Spleen (tissue), 11 donors: Measurements from ENCODE around the gene SAE1. TPM values are rescaled to one million over a fixed set of nuclear protein-coding genes. Genes with fewer than 3 reads are reported as not detected.

Experiments
- DNase-seq: peaks from one replicate; pipeline ENCODE4 v3.0.0-alpha.2; 2020
- H3K27ac ChIP-seq, 8 donors: fragments of 200-600 bp; sonication (generic) in 7 of 8; 1 replicate in 4 of 8; 2 replicates in 4 of 8; pipeline versions ENCODE4 v1.5.0 to v1.8.0; 2016 to 2021; ENCODE audit warnings: inconsistent platforms in 4 of 8, mild to moderate bottlenecking in 4 of 8, moderate library complexity in 1 of 8
- H3K27me3 ChIP-seq, 7 donors: fragments of 200-600 bp; sonication (generic) in 6 of 7; replicated peaks in 1 of 7; 1 replicate in 4 of 7; 2 replicates in 3 of 7; pipeline versions ENCODE4 v1.5.0 to v1.8.0; 2016 to 2021; ENCODE audit warnings: inconsistent platforms in 3 of 7, mild to moderate bottlenecking in 1 of 7
- H3K36me3 ChIP-seq, 6 donors: fragments of 200-600 bp; sonication (generic) in 5 of 6; 1 replicate in 4 of 6; 2 replicates in 2 of 6; pipeline versions ENCODE4 v1.5.0 to v1.8.0; 2016 to 2021; ENCODE audit warnings: inconsistent platforms in 2 of 6
- H3K4me1 ChIP-seq, 6 donors: fragments of 200-600 bp; sonication (generic) in 5 of 6; 1 replicate in 3 of 6; 2 replicates in 3 of 6; pipeline versions ENCODE4 v1.5.0 to v1.8.0; 2016 to 2021; ENCODE audit warnings: inconsistent platforms in 3 of 6
- H3K4me3 ChIP-seq, 8 donors: fragments of 200-600 bp; sonication (generic) in 7 of 8; 1 replicate in 4 of 8; 2 replicates in 4 of 8; pipeline versions ENCODE4 v1.5.0 to v1.8.0; 2016 to 2021; ENCODE audit warnings: inconsistent platforms in 4 of 8, mild to moderate bottlenecking in 4 of 8, moderate library complexity in 2 of 8
- H3K9me3 ChIP-seq, 8 donors: fragments of 200-600 bp; sonication (generic) in 7 of 8; 1 replicate in 4 of 8; 2 replicates in 4 of 8; pipeline versions ENCODE4 v1.5.0 to v1.8.0; 2016 to 2021; ENCODE audit warnings: inconsistent platforms in 4 of 8
- CTCF ChIP-seq, 11 experiments: fragments of 200-600 bp in 7 of 11; fragments of 450-650 bp in 4 of 11; sonication (generic) in 4 of 11; IDR thresholded peaks in 8 of 11; conservative IDR thresholded peaks in 3 of 11; 1 replicate in 7 of 11; 2 replicates in 4 of 11; pipeline versions ENCODE4 v1.4.0 to v1.8.0; 2016 to 2021; ENCODE audit warnings: antibody characterized with exemption in 11 of 11, inconsistent platforms in 4 of 11, mild to moderate bottlenecking in 1 of 11
- POLR2A ChIP-seq, 3 donors: fragments of 450-650 bp; IDR thresholded peaks; one replicate each; pipeline ENCODE4 v1.5.1; 2017; ENCODE audit warnings: antibody characterized with exemption in 3 of 3, mild to moderate bottlenecking in 1 of 3
- POLR2AphosphoS5 ChIP-seq, 3 donors: sonication (generic); formaldehyde crosslinking; IDR thresholded peaks; one replicate each; pipeline ENCODE4 v1.5.1; 2017; ENCODE audit warnings: antibody characterized with exemption in 3 of 3
- WGBS, 5 donors: extraction: QIAGEN DNeasy Blood & Tissue Kit in 3 of 5; methylation state at CpG; one replicate each; pipeline versions ENCODE4 v1.1.5 to v1.1.7; 2013 to 2018; 5-methylcytosine and 5-hydroxymethylcytosine counted together
- intact Hi-C: fragments of 100-400 bp; cut with DNase I; formaldehyde crosslinking; loops from one replicate; pipeline ENCODE4 v1.15.0; 2023; ENCODE audit warnings: low total_unique reads
- polyA plus RNA-seq, 3 donors: library from polyadenylated mRNA; stranded (reverse); fragments of 200-250 nt; gene quantifications; one replicate each; pipeline ENCODE4 v1.2.1, GENCODE V29; 2013
- total RNA-seq, 7 donors: library from RNA; depleted of rRNA in 3 of 7; stranded (reverse); fragments of >200 nt in 3 of 7; fragmentation: NEBNext Ultra II Directional in 4 of 7; extraction: Animal tissue kit (Norgen Biotek cat#: 25700) in 4 of 7; gene quantifications; one replicate each; pipeline versions ENCODE4 v1.1.0 to v1.2.1, GENCODE V29; 2016 to 2021
- donor health status: healthy with polysubstance abuse.
- donor health status: DM: no; HTN: no; CAD: no; lungs with moderate emphysema.
- donor health status: DM: no; HTN: no; CAD: no.
- donor health status: Bipolar disorder and iron deficiency.
- donor health status: healthy.
- donor health status: DM: no; HTN: no; CAD: no.
- donor health status: DM: yes; HTN: yes; CAD: no.

SAE1 gene
- total and polyA plus RNA-seq, 10 donors, result 28.1 to 72.4 (median 55.9) TPM

- no peak for DNase-seq
- Histone ChIP-seq H3K27ac (peak overlapping the region; percentile 91 to 99 (median 98)), H3K27me3 (peaks cover 0 to 14% (median 0%) of the 10 kb centered on the region in 7 donors), H3K4me3 (peak overlapping the region in 7 of 8 donors; percentile 93 to 99 (median 98)), H3K4me1 (peaks cover 28 to 77% (median 67%) of the 10 kb centered on the region in 6 donors), H3K36me3 (peaks cover 0 to 7% (median 0%) of the 10 kb centered on the region in 6 donors), H3K9me3 (no peaks in the 10 kb centered on the region)
- 10 to 31% (median 22%) methylated on average over 7 to 10 of the region's 10 CpGs for WGBS, 5 donors
- TF ChIP-seq POLR2A (IDR thresholded peaks at IDR 0.05) (no peak), POLR2AphosphoS5 (IDR thresholded peaks at IDR 0.05) (no peak), CTCF (IDR thresholded peaks at IDR 0.05 in 8 of 11, conservative IDR thresholded peaks at IDR 0.05 in 3 of 11) (no peak)
- intact Hi-C loops, result no loop called here
Measured at GRCh38 chr19:47228937-47229675, 98.5 kb downstream of the SAE1 start.

DNA sequence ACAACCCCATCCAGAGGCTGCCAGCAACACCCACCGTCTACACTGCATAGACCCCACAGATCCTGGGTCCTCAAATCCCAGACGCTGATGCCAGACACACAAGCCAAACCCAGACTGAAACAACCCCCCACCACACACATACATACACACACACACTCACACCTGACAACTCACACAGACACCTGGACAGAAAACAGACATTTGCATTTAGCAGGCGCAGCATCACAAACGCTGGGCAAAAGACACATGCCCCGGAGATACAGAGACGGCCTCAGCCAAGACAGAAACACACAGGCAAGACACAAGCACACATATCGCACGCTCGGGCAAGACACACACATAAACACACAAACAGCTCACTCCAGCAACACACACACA is 99.0 kb downstream of the SAE1 start:
- 6 to 10% (median 7%) methylated on average over 9 of the region's 9 CpGs for WGBS, 5 donors
- Histone ChIP-seq H3K4me1 (peaks cover 28 to 77% (median 67%) of the 10 kb centered on the region in 6 donors), H3K9me3 (no peaks in the 10 kb centered on the region), H3K27ac (peak overlapping the region in 7 of 8 donors; percentile 96 to 99 (median 98)), H3K36me3 (peaks cover 0 to 5% (median 0%) of the 10 kb centered on the region in 6 donors), H3K27me3 (peaks cover 0 to 14% (median 0%) of the 10 kb centered on the region in 7 donors), H3K4me3 (peak overlapping the region; percentile 65 to 99 (median 97))
- TF ChIP-seq CTCF (IDR thresholded peaks at IDR 0.05 in 8 of 11, conservative IDR thresholded peaks at IDR 0.05 in 3 of 11), result no peak
- no peak for TF ChIP-seq POLR2AphosphoS5 (IDR thresholded peaks at IDR 0.05)
- TF ChIP-seq POLR2A (IDR thresholded peaks at IDR 0.05), result no peak
- no peak for DNase-seq
- intact Hi-C loops, result no loop called here

DNA sequence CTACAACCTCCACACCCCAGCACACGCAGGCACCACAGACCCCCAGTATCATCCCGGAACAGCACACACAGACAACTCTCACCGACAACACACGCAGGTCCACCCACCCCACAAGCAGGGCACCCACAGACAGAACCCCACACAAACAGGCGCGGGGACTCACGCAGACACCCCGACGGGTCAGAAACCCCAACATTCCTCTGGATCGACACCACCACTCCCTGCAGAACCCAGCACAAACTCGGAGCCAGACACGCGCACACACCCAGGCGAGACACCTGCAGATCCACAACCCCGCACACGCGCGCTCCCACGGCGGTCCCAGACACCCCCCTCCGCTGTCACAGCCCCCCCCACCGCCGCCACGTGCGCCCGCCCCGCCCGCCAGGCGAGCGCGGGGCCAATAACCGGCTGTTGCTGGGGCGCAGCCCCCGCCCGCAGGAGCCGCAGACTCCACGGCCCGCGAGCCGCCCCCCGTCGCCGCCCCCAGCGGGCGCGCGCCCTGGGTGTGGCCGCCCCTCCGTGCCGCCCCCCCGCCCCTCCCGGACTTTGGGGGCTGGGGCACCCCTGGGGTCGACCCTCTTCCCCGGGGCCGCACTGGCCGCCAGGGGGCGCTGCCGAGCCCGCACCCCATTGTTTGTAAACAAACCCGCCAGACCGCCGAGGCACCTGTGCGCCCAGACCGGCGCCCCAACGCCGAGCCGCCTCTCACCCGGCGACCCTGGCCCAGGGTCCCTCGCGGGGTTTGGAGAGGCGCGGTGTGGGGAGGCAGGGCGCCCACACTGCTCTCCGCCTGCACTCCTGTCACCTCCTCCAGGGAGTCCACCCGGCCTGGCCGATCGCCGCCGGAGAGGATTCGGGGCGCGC is 99.7 kb downstream of the SAE1 start:
- Histone ChIP-seq H3K4me1 (peaks cover 28 to 72% (median 65%) of the 10 kb centered on the region in 6 donors), H3K4me3 (peak overlapping the region; percentile 65 to 99 (median 97)), H3K9me3 (no peaks in the 10 kb centered on the region), H3K36me3 (peaks cover 0 to 2% (median 0%) of the 10 kb centered on the region in 6 donors), H3K27ac (peak overlapping the region; percentile 46 to 99 (median 98)), H3K27me3 (peaks cover 0 to 14% (median 0%) of the 10 kb centered on the region in 7 donors)
- 1 to 3% (median 1%) methylated on average over 14 to 84 of the region's 84 CpGs for WGBS, 5 donors
- intact Hi-C loops, result no loop called here
- TF ChIP-seq POLR2A (IDR thresholded peaks at IDR 0.05), result no peak
- peak; percentile 64 to 97 (median 85) for TF ChIP-seq CTCF (IDR thresholded peaks at IDR 0.05 in 8 of 11, conservative IDR thresholded peaks at IDR 0.05 in 3 of 11)
- TF ChIP-seq POLR2AphosphoS5 (IDR thresholded peaks at IDR 0.05), result peak in 2 of 3 donors; percentile 31 to 67
- DNase-seq, result peak; percentile 95
